Transverse colon (tissue), 3 donors: Measurements from ENCODE around the gene EHF.

Experiments
- CTCF ChIP-seq, 5 experiments: fragments of 200-600 bp in 3 of 5; fragments of 450-650 bp in 2 of 5; sonication (generic) in 3 of 5; IDR thresholded peaks; 1 replicate in 2 of 5; 2 replicates in 3 of 5; pipeline ENCODE4 v1.5.1; 2016 to 2017; ENCODE audit warnings: antibody characterized with exemption in 5 of 5, inconsistent platforms in 3 of 5, mild to moderate bottlenecking in 2 of 5, moderate library complexity in 1 of 5
- POLR2A ChIP-seq: fragments of 450-650 bp; IDR thresholded peaks from one replicate; pipeline ENCODE4 v1.6.1; 2016; ENCODE audit warnings: antibody characterized with exemption, mild to moderate bottlenecking, moderate library complexity

- no peak for TF ChIP-seq CTCF (IDR thresholded peaks at IDR 0.05)
- no peak for TF ChIP-seq POLR2A
Observed at GRCh38 chr11:34652191-34652973, 31.5 kb downstream of the EHF start.
